ENCODE measurements around the gene GMDS. TPM values are rescaled to one million over a fixed set of nuclear protein-coding genes. Genes with fewer than 3 reads are reported as not detected.

The GMDS gene
- total RNA-seq, 1 donor from 2014 or later: 7.2 TPM

GRCh38 chr6:1576711-1577110, 668.7 kb downstream of the GMDS start:
- Histone ChIP-seq H3K4me1 (peaks cover 6% of the 10 kb centered on the region), H3K27me3 (ENCODE audit: low read depth) (peaks cover 11% of the 10 kb centered on the region), H3K36me3 (no peaks in the 10 kb centered on the region), H3K4me3 (no peak overlapping the region), H3K27ac (replicated peaks) (no peak overlapping the region), H3K9me3 (replicated peaks) (peaks cover 10% of the 10 kb centered on the region)
- intact Hi-C loops (cut with micrococcal nuclease): no loop called here
- no peak for DNase-seq
- TF ChIP-seq CTCF (IDR thresholded peaks at IDR 0.05; ENCODE audit: borderline replicate concordance): no peak

GRCh38 chr6:1576166-1576565, 669.2 kb downstream of the GMDS start:
- peak overlapping the region; percentile 40 for H3K4me3 ChIP-seq
- no peak for TF ChIP-seq CTCF (IDR thresholded peaks at IDR 0.05; ENCODE audit: borderline replicate concordance)
- peaks cover 11% of the 10 kb centered on the region for H3K27me3 ChIP-seq (ENCODE audit: low read depth)
- peaks cover 15% of the 10 kb centered on the region for H3K9me3 ChIP-seq (replicated peaks)
- H3K36me3 ChIP-seq: no peaks in the 10 kb centered on the region
- H3K4me1 ChIP-seq: peaks cover 6% of the 10 kb centered on the region
- H3K27ac ChIP-seq (replicated peaks): peak overlapping the region; percentile 69
- intact Hi-C loops (cut with micrococcal nuclease): no loop called here
- DNase-seq: no peak

- Histone ChIP-seq H3K27ac (replicated peaks) (peak overlapping the region; percentile 69), H3K36me3 (no peaks in the 10 kb centered on the region), H3K9me3 (replicated peaks) (peaks cover 23% of the 10 kb centered on the region), H3K4me3 (peak overlapping the region; percentile 40), H3K4me1 (peaks cover 6% of the 10 kb centered on the region), H3K27me3 (ENCODE audit: low read depth) (peaks cover 11% of the 10 kb centered on the region)
- intact Hi-C loops (cut with micrococcal nuclease): no loop called here
- TF ChIP-seq CTCF (IDR thresholded peaks at IDR 0.05; ENCODE audit: borderline replicate concordance): no peak
- peak; percentile 33 for DNase-seq
Observed at GRCh38 chr6:1575210-1576041, 670.0 kb downstream of the GMDS start.

- Histone ChIP-seq H3K4me1 (peaks cover 6% of the 10 kb centered on the region), H3K27me3 (ENCODE audit: low read depth) (peaks cover 11% of the 10 kb centered on the region), H3K9me3 (replicated peaks) (peaks cover 28% of the 10 kb centered on the region), H3K27ac (replicated peaks) (peak overlapping the region; percentile 69), H3K36me3 (no peaks in the 10 kb centered on the region), H3K4me3 (no peak overlapping the region)
- intact Hi-C loops (cut with micrococcal nuclease): no loop called here
- no peak for TF ChIP-seq CTCF (IDR thresholded peaks at IDR 0.05; ENCODE audit: borderline replicate concordance)
- no peak for DNase-seq
Observed at GRCh38 chr6:1574890-1575209, 670.6 kb downstream of the GMDS start.

GRCh38 chr6:1574083-1574761, 671.2 kb downstream of the GMDS start:
- peaks cover 11% of the 10 kb centered on the region for H3K27me3 ChIP-seq (ENCODE audit: low read depth)
- intact Hi-C loops (cut with micrococcal nuclease): no loop called here
- H3K4me1 ChIP-seq: peaks cover 6% of the 10 kb centered on the region
- no peak overlapping the region for H3K27ac ChIP-seq (replicated peaks)
- peaks cover 35% of the 10 kb centered on the region for H3K9me3 ChIP-seq (replicated peaks)
- TF ChIP-seq CTCF (IDR thresholded peaks at IDR 0.05; ENCODE audit: borderline replicate concordance): no peak
- no peak overlapping the region for H3K4me3 ChIP-seq
- DNase-seq: no peak
- no peaks in the 10 kb centered on the region for H3K36me3 ChIP-seq

Data from left ventricle myocardium inferior (tissue), 1 donor.